ENCODE data around the gene RP9.

DNA sequence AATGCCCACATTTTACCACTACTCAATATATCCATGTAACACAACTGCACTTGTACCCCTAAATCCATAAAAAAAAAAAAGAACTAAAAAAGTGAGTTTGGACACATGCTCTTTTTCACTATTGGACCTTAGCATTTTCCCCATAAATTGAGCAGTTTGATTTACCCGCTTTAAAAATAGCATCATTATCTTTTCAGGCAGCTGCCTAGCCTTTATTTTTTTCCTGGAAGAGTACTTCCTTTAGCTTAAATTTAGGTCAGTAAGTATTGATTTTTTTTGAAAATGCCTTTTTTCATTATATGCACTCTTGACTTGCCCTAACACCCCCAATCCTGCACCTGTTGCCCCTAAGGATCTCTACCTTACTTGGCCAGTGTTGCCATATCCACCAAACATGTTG is 41.3 kb downstream of the RP9 start:
- TF ChIP-seq, protein P1, sequence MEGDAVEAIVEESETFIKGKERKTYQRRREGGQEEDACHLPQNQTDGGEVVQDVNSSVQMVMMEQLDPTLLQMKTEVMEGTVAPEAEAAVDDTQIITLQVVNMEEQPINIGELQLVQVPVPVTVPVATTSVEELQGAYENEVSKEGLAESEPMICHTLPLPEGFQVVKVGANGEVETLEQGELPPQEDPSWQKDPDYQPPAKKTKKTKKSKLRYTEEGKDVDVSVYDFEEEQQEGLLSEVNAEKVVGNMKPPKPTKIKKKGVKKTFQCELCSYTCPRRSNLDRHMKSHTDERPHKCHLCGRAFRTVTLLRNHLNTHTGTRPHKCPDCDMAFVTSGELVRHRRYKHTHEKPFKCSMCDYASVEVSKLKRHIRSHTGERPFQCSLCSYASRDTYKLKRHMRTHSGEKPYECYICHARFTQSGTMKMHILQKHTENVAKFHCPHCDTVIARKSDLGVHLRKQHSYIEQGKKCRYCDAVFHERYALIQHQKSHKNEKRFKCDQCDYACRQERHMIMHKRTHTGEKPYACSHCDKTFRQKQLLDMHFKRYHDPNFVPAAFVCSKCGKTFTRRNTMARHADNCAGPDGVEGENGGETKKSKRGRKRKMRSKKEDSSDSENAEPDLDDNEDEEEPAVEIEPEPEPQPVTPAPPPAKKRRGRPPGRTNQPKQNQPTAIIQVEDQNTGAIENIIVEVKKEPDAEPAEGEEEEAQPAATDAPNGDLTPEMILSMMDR (IDR thresholded peaks at IDR 0.05): no peak
- TF ChIP-seq POLR2A (IDR thresholded peaks at IDR 0.05): no peak

Data from lower leg skin (tissue), 3 donors.